Muscle layer of colon (tissue), 2 donors: Measurements from ENCODE around the gene CHSY1.
"Not testable (repeated sequence)": the region's sequence is repeated elsewhere in the genome, so short reads cannot be mapped to it uniquely, and the experiment has no call there.

Experiments used
- H3K27ac ChIP-seq: one replicate; pipeline ENCODE4 v1.7.0; 2013; ENCODE audit warnings: low read depth, mild to moderate bottlenecking, low read length, moderate library complexity
- H3K27me3 ChIP-seq, 2 donors: one replicate each; pipeline ENCODE4 v1.7.0; 2013; ENCODE audit warnings: low read length in 2 of 2, mild to moderate bottlenecking in 2 of 2; ENCODE audit not compliant: insufficient read depth in 2 of 2, control insufficient read depth in 1 of 2
- H3K36me3 ChIP-seq: one replicate; pipeline ENCODE4 v1.7.0; 2013; ENCODE audit warnings: mild to moderate bottlenecking, low read length; ENCODE audit not compliant: insufficient read depth
- H3K4me1 ChIP-seq: one replicate; pipeline ENCODE4 v1.7.0; 2013; ENCODE audit warnings: mild to moderate bottlenecking, low read length; ENCODE audit not compliant: insufficient read depth
- H3K4me3 ChIP-seq, 2 donors: one replicate each; pipeline ENCODE4 v1.7.0; 2013; ENCODE audit warnings: low read length in 2 of 2, low read depth in 1 of 2, mild to moderate bottlenecking in 1 of 2, moderate library complexity in 1 of 2
- H3K9ac ChIP-seq: one replicate; pipeline ENCODE4 v1.7.0; 2013; ENCODE audit warnings: low read length
- H3K9me3 ChIP-seq: one replicate; pipeline ENCODE4 v1.7.0; 2013; ENCODE audit warnings: mild to moderate bottlenecking, low read length
- donor health status: abdominal sarcoma.
- donor health status: Adenocarcinoma of cecum.

Gene CHSY1

DNA sequence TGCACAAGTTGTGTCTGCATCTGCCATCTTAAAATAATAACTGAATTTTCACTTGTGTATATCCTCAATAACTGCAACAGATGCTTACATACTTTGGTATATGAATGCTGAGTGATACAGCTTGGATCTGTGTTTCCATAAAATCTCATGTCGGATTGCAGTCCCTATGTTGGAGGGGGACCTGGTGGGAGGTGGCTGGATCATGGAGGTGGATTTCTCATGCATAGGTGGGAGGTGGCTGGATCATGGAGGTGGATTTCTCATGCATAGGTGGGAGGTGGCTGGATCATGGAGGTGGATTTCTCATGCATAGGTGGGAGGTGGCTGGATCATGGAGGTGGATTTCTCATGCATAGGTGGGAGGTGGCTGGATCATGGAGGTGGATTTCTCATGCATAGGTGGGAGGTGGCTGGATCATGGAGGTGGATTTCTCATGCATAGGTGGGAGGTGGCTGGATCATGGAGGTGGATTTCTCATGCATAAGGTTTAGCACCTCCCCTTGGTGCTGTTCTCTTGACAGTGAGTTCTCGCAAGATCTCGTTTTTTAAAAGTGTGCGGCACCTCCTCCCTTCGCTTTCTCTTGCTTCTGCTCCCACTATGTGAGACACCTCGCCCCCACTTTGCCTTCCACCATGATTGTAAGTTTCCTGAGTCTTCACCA, 37.3 kb downstream of the CHSY1 start:
- H3K27me3 ChIP-seq, H3K4me1 ChIP-seq, H3K36me3 ChIP-seq, H3K9me3 ChIP-seq, H3K4me3 ChIP-seq, H3K9ac ChIP-seq, H3K27ac ChIP-seq: not testable (repeated sequence)

DNA sequence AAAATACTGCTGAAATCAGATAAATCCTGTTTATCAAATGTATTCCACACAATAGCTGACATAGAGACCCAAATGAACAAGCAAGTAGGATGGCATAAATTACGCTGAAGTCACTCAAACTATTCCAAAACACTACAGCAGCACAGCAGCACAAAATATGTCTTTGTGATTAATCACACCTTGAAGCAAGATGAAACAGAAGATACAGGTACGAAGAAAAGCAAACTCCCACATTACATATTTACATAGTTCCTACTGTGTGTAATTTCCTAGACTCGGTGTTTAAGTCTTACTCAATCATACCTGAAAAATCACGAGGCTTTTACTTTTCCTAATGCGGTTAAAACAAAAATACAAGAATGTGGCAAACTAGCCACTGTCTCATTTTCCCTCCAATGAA, 38.3 kb downstream of the CHSY1 start:
- H3K4me1 ChIP-seq: peaks cover 15% of the 10 kb centered on the region
- H3K9ac ChIP-seq: no peak overlapping the region
- no peak overlapping the region for H3K27ac ChIP-seq
- no peaks in the 10 kb centered on the region for H3K9me3 ChIP-seq
- H3K36me3 ChIP-seq: no peaks in the 10 kb centered on the region
- H3K27me3 ChIP-seq: no peaks in the 10 kb centered on the region
- H3K4me3 ChIP-seq: no peak overlapping the region

DNA sequence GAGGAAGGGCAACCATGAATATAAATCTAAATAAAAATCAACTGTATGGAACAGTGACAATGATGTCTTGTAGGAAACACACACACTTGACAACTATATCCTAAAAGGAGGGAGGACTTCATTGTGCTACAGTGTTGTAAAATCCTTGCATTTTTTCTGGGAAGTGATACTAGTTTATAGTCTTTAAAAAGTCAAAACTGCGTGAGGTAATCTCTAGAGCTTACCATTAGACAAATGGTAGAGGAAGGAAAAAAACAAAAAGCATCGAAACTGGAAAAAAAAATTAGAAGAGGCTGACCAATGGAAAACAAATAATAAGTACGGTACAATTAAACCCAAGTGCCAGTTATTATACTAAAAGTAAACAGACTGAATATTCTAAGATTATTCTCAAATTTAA, 38.7 kb downstream of the CHSY1 start:
- Histone ChIP-seq H3K9ac (no peak overlapping the region), H3K4me1 (peaks cover 15% of the 10 kb centered on the region), H3K9me3 (no peaks in the 10 kb centered on the region), H3K27ac (no peak overlapping the region), H3K27me3 (no peaks in the 10 kb centered on the region), H3K36me3 (no peaks in the 10 kb centered on the region), H3K4me3 (no peak overlapping the region)

DNA sequence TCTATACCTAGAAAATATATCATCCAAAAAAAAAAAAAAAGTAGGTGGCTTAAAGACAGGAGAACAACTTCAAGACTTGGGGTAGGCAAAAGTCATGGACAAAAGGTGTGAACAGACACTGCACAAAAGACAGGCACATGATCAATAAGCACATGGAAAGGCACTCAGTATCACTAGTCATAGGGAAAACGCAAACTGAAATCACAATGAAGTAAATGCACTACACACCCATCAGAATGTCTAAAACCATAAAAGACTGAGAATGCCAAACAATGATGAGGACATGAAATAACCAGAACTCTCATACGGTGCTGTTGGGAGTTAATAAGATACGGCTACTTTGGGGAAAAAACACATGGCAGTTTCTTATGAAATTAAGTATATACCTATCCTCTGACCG, 40.0 kb downstream of the CHSY1 start:
- Histone ChIP-seq H3K9me3 (no peaks in the 10 kb centered on the region), H3K36me3 (no peaks in the 10 kb centered on the region), H3K27me3 (no peaks in the 10 kb centered on the region), H3K4me3 (no peak overlapping the region), H3K27ac (no peak overlapping the region), H3K9ac (no peak overlapping the region), H3K4me1 (peaks cover 15% of the 10 kb centered on the region)

DNA sequence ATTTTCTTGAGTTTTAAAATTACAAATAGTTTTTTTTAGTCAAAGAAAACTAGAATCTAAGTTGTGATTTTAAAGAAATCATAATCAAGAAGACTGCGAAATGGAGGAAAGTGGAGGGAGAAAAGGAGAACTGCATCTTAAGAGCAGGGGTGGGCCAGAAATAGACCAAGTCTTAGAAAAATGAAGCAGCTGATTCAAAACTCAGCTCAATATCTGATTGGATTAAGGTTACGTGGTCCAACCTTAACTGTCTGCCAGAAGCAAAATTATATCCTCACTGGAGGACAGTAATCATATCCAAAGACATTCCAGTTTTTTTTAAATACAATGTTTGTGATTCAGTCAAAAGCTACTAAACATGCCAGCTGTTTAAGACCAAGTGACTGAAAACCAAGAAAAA, 41.4 kb downstream of the CHSY1 start:
- H3K36me3 ChIP-seq: no peaks in the 10 kb centered on the region
- no peak overlapping the region for H3K4me3 ChIP-seq
- H3K4me1 ChIP-seq: peaks cover 15% of the 10 kb centered on the region
- no peaks in the 10 kb centered on the region for H3K9me3 ChIP-seq
- H3K27ac ChIP-seq: no peak overlapping the region
- no peak overlapping the region for H3K9ac ChIP-seq
- H3K27me3 ChIP-seq: no peaks in the 10 kb centered on the region

DNA sequence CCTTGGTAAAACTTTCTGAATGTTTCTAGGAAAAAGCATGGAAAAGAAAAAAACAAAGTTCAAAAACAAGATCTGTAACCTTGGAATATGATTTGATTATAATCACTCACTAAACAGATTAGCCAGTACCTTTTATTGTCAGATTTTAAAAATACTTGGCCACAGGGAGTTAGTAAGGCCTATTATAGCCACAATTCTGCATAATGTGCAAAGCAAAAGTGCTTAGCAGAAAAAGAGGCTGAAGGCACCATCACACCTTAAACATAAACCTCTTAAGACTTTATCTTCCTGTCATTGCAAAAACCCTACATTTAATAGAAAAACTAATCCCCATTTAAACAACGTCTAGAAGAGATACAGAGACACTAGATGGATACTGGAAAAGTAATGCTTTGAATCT, 41.8 kb downstream of the CHSY1 start:
- no peaks in the 10 kb centered on the region for H3K9me3 ChIP-seq
- no peak overlapping the region for H3K9ac ChIP-seq
- no peaks in the 10 kb centered on the region for H3K27me3 ChIP-seq
- peak overlapping the region; percentile 12 for H3K27ac ChIP-seq
- H3K36me3 ChIP-seq: no peaks in the 10 kb centered on the region
- H3K4me1 ChIP-seq: peaks cover 15% of the 10 kb centered on the region
- no peak overlapping the region for H3K4me3 ChIP-seq

DNA sequence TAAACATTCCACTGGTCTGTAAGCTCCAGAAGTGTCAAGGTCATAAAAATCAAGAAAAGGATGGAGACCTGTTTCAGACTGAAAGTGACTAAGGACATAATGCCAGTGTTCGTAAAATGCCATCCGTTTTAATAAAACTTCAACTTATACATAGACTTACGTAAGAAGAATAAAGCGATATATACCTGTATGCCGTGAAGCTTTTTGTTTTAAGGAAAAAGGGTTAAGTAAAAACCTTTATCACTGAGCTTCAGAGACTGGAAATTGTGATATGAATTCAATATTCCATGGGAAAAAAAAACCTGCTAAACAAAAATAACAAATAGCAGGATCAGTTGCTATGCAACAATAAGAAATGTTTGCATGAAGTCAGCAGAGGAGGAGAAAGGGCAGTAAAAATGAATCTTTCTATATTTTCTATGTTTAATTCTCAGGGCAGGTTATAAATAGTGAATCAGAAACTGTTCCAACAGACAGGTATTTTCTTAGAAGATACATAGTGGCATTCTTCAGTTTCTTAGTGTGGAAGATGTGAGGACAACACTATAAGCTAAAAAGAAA, 42.5 kb downstream of the CHSY1 start:
- H3K36me3 ChIP-seq: no peaks in the 10 kb centered on the region
- peaks cover 15% of the 10 kb centered on the region for H3K4me1 ChIP-seq
- no peaks in the 10 kb centered on the region for H3K9me3 ChIP-seq
- peak overlapping the region; percentile 12 for H3K27ac ChIP-seq
- no peak overlapping the region for H3K9ac ChIP-seq
- no peaks in the 10 kb centered on the region for H3K27me3 ChIP-seq
- no peak overlapping the region for H3K4me3 ChIP-seq

DNA sequence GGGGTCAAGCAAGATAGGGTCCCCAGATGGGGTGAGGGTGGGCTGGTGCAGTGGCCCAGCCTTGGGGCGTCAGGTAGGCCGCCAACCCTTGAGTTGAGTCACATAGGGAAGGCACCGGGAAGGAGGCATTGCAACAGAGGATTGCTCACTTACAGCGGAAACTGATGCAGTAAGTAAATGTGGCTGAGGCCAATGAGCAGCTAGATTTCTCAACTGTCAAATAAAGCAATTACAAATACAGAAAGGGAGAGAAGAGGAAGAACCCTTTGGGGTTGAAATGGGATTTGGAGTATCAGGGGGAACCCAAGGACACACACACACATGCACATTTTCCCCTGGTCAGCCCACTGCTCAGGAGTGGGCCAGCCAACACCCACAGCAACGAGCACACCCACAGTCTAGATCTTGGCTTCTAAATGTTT, 44.0 kb downstream of the CHSY1 start:
- H3K4me3 ChIP-seq: no peak overlapping the region
- H3K4me1 ChIP-seq: peaks cover 15% of the 10 kb centered on the region
- no peak overlapping the region for H3K27ac ChIP-seq
- no peaks in the 10 kb centered on the region for H3K27me3 ChIP-seq
- no peaks in the 10 kb centered on the region for H3K36me3 ChIP-seq
- no peaks in the 10 kb centered on the region for H3K9me3 ChIP-seq
- no peak overlapping the region for H3K9ac ChIP-seq

DNA sequence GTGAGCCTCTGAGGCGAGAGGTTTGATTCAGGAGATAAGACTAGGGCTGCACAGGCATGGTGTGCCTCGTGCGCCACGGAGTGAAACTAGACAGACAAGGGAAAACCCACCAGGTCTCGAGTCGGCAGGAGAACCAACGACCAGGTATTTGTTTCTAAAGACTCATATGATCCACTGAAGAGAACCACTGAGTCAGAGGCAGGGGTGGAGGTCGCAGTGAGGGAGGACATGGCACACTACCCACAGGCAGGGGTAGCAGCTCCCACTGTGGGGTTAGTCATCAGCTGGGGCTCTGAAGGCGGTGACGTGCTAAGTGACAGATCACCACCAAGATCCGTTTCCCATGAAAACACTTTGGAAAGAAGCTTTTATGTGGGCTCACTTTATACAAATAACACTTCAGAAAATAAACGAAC, 45.7 kb downstream of the CHSY1 start:
- Histone ChIP-seq H3K9ac (no peak overlapping the region), H3K4me1 (peaks cover 24% of the 10 kb centered on the region), H3K9me3 (no peaks in the 10 kb centered on the region), H3K4me3 (no peak overlapping the region), H3K27me3 (no peaks in the 10 kb centered on the region), H3K27ac (no peak overlapping the region), H3K36me3 (no peaks in the 10 kb centered on the region)

DNA sequence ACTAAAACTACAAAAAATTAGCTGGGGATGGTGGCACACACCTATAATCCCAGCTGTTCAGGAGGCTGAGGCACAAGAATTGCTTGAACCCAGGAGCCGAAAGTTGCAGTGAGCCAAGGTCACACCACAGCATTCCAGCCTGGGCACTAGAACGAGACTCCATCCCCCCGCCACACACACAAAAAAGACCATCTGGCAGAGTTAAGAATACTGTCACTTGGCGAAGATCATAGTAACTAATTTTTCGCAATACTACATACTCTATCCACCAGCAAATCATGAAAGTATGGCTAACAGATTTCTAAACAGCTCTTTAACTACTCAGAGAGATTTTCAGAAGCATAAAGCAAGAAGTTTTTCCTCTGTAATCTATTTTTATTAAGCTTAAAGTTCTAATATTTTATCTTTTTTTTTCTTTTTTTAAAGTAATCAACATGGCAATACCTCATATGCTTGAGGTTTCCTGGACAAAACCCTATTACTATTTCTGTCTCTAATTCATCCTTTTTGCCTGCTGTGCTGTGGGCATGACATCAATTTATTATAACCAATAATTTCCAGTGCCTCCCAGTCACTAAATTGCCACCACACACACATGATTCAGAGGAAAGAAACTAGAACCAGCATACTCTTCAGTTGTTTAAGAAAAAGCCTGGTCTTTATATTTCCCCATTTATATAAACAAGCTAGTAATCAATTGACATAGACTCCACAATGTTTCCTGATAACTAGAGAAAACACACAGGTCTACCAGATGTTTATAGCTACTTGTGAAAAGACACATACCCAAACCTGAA, 46.9 kb downstream of the CHSY1 start:
- no peak overlapping the region for H3K4me3 ChIP-seq
- no peaks in the 10 kb centered on the region for H3K27me3 ChIP-seq
- H3K36me3 ChIP-seq: no peaks in the 10 kb centered on the region
- no peak overlapping the region for H3K27ac ChIP-seq
- H3K4me1 ChIP-seq: peaks cover 23% of the 10 kb centered on the region
- no peaks in the 10 kb centered on the region for H3K9me3 ChIP-seq
- no peak overlapping the region for H3K9ac ChIP-seq

DNA sequence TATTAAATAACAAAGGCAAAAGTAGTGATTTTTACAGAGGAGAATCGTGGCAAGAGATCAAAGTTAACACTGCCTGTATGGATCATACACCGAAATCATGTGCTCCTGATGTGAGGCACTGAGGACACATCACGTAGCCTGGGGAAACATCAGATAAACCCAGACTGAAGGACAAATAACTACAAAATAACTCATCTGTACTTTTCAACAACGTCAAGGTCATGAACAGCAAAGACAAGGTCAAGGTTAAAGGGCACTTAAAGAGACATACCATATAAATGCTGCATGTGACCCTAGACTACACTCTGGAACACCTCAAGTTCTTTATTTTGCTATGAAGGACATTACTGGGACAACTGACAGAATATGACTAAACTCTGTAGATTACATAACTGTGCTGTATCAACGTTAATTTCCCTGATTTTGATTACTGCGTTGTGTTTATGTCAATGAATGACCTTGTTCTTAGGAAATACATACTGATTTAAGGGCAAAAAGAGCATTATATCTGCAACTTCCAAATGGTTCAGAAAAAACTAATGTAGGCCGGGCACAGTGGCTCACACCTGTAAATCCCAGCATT, 48.1 kb downstream of the CHSY1 start:
- peaks cover 11% of the 10 kb centered on the region for H3K4me1 ChIP-seq

More for the DNA sequence above, 48.1 kb downstream of the CHSY1 start:
- H3K36me3 ChIP-seq: no peaks in the 10 kb centered on the region
- no peaks in the 10 kb centered on the region for H3K27me3 ChIP-seq
- no peak overlapping the region for H3K4me3 ChIP-seq
- H3K9ac ChIP-seq: no peak overlapping the region
- H3K27ac ChIP-seq: no peak overlapping the region
- no peaks in the 10 kb centered on the region for H3K9me3 ChIP-seq
